Measurements from ENCODE around the gene HLF. TPM values are rescaled to one million over a fixed set of nuclear protein-coding genes. Genes with fewer than 3 reads are reported as not detected.

HLF gene
- total RNA-seq, 1 experiment from 2014 or later: 0.13 TPM

DNA sequence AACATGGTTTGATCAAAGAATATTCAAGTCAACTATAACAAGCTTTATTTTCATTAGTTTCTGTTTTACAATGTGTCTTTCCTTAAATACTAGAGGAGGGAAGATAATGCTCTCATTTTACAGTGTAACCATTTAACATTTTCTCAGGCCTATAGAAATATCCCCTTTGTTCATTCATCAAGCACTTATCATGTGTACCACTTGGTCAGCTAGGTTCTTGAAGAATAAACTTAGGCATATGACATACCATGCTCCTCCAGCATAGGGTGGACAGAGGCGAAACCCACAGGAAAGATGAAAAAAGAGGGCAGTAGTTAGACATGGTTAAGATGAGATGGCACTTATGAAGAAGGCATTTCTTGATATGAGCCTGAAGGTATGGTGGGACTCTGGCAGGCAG, 34.0 kb upstream of the HLF start:
- intact Hi-C loops (cut with micrococcal nuclease; ENCODE audit: unreplicated experiment): no loop called here
- no peaks in the 10 kb centered on the region for H3K4me1 ChIP-seq (ENCODE audit: control insufficient read depth, insufficient read depth, low read length)

DNA sequence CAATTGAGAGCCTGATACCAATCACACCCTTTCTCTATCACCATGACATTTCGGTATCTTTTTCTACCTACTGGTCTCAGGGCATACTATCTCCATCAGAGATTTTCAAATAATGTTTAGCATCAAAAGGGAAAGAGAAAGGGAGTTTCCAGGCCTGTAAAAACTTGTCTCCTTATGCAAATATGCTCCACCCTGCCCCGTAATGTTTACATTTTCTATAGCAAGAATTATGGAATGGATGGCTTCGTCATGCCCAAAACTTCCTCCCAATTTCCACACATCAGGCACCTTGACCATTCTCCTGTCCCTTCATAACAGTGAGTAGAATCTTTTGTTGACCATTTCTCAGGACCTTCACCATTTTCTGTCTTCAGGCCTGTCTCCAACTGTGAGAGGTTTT, 30.9 kb upstream of the HLF start:
- Histone ChIP-seq H3K9me3 (ENCODE audit: control insufficient read depth, insufficient read depth, low read depth, low read length) (no peaks in the 10 kb centered on the region), H3K4me1 (ENCODE audit: control insufficient read depth, insufficient read depth, low read length) (0 out of 2 replicates have a peak, but pooled peaks cover 1% of the 10 kb centered on the region), H3K36me3 (ENCODE audit: control insufficient read depth, insufficient read depth, low read length) (no peaks in the 10 kb centered on the region), H3K27ac (ENCODE audit: low read length) (no peak overlapping the region), H3K27me3 (ENCODE audit: control insufficient read depth, insufficient read depth, low read length) (0 out of 2 replicates have a peak, but pooled peaks cover 11% of the 10 kb centered on the region), H3K4me3 (ENCODE audit: low read depth in 2 of 2, low read length in 2 of 2) (no peak overlapping the region)
- ATAC-seq (no peak), DNase-seq (ENCODE audit: low read depth, low spot score) (no peak)
- BruUV-seq (replicated peaks): no TSS peak
- TF ChIP-seq POLR2AphosphoS5 (IDR thresholded peaks at IDR 0.05; ENCODE audit: low read depth, low read length) (no peak), REST (IDR thresholded peaks at IDR 0.05; ENCODE audit: insufficient read depth in 1 of 2, low read depth in 2 of 2, low read length in 1 of 2) (no peak), TCF7L2 (IDR thresholded peaks at IDR 0.05; ENCODE audit: low read depth, low read length) (no peak), CTCF (IDR thresholded peaks at IDR 0.05) (no peak), SIN3A (IDR thresholded peaks at IDR 0.05; ENCODE audit: borderline replicate concordance, insufficient read depth, low read depth, low read length) (no peak)
- POLR2A ChIA-PET: no interaction called here
- in situ Hi-C loops (cut with HindIII; ENCODE audit: low pct_unique_long_range_greater_than_20kb, low sequenced_read_pairs) (no loop called here), intact Hi-C loops (cut with micrococcal nuclease; ENCODE audit: unreplicated experiment) (no loop called here)
- CTCF ChIA-PET: no interaction called here

More for the DNA sequence above, 34.0 kb upstream of the HLF start:
- ATAC-seq (no peak), DNase-seq (ENCODE audit: low read depth, low spot score) (no peak)
- no peak overlapping the region for H3K4me3 ChIP-seq (ENCODE audit: low read depth in 2 of 2, low read length in 2 of 2)
- ChIA-PET POLR2A (no interaction called here), CTCF (no interaction called here)
- H3K27ac ChIP-seq (ENCODE audit: low read length): no peak overlapping the region
- TF ChIP-seq CTCF (IDR thresholded peaks at IDR 0.05) (no peak), TCF7L2 (IDR thresholded peaks at IDR 0.05; ENCODE audit: low read depth, low read length) (no peak), SIN3A (IDR thresholded peaks at IDR 0.05; ENCODE audit: borderline replicate concordance, insufficient read depth, low read depth, low read length) (no peak), POLR2AphosphoS5 (IDR thresholded peaks at IDR 0.05; ENCODE audit: low read depth, low read length) (no peak), REST (IDR thresholded peaks at IDR 0.05; ENCODE audit: insufficient read depth in 1 of 2, low read depth in 2 of 2, low read length in 1 of 2) (no peak)
- no TSS peak for BruUV-seq (replicated peaks)
- H3K36me3 ChIP-seq (ENCODE audit: control insufficient read depth, insufficient read depth, low read length): no peaks in the 10 kb centered on the region
- in situ Hi-C loops (cut with HindIII; ENCODE audit: low pct_unique_long_range_greater_than_20kb, low sequenced_read_pairs): no loop called here
- no peaks in the 10 kb centered on the region for H3K9me3 ChIP-seq (ENCODE audit: control insufficient read depth, insufficient read depth, low read depth, low read length)
- H3K27me3 ChIP-seq (ENCODE audit: control insufficient read depth, insufficient read depth, low read length): 0 out of 2 replicates have a peak, but pooled peaks cover 8% of the 10 kb centered on the region

Measured in Panc1 (cell line).